T-helper 22 cell (primary cell): ENCODE data around the gene TNRC6B.
A peak's percentile ranks its signal among the peaks of the same experiment; 100 is the strongest.

Experiments
- DNase-seq: peaks from one replicate; pipeline ENCODE4 v3.0.0-alpha.2; 2020; ENCODE audit warnings: low read depth

TNRC6B gene

DNA sequence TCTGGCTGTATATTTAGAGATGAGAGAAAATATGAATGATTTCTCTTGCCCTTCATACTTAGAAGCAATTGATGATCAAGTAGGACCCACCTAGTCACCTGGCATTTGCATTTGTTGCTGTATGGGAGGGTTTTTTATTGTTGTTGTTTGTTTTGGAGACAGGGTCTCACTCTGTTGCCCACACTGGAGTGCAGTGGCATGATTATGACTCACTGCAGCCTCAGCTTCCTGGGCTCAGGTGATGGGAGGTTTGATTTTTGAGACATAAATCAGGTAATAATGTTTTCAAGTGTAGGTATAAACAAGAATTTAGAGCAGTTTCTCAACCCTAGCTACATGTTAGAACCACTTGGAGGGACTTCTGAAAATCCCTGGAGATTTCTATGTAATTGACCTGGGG is 63.0 kb downstream of the TNRC6B start:
- DNase-seq = peak; percentile 58

DNA sequence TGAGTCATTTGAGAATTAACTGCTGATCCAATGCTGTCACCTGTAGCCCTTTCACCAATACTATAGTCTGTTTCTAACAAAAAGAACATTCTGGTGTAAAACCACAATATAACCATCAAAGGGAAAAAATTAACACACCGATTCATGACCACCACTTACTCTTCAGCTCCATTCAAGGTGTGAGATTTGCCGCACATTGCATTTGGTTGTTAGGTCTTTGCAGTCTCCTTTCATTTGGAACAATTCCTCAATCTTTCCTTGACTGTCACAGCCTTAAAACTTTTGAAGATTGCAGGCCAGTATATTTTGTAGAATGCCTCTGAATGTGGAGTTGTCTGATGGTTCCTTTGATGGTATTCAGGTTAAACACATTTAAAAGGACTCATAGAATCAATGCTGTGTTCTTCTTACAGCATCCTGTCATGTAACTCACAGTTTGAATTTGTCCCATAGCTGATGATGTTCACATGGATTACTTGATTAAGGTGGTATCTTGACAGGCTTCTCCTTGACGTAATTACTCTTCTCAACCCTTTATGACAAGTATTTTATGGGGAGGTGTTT is 63.6 kb downstream of the TNRC6B start:
- DNase-seq = peak; percentile 13

DNA sequence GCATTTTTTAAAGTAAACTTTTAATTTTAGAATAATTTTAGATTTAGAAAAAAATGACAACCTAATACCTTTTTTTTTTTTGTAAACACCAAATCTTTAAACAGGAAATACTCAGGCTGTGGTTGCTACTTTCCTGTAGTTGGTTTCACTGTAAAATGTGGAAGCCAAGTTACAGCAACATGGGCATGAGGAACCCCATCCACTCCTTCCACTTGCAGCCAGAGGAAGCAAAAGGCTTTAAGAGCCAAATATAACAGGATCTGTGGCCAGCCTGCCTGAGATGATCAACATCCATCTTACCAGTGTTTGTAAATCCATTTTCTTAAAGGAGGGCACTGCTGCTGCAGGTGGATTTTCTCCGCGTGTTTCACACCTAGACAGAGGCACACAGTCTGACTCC is 66.2 kb downstream of the TNRC6B start:
- peak; percentile 13 for DNase-seq

DNA sequence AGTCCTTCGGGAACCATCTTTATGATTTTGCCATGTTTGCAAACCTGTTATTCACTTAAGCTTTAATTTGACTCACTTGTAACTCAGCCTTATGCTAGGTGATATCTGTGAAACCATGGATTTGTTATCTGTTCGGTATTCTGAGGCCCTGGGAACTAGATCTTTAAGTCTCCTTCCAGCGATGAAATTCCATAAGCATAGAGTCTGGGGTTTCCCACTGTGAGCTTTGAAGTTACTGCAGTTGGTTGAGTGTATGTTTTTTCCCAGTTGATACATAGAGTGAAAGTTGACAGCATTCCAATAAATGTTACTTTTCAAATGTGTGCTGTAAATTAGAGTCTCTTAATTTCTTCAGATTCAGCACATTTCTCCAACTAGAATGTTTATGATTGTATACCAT is 66.9 kb downstream of the TNRC6B start:
- DNase-seq = no peak

DNA sequence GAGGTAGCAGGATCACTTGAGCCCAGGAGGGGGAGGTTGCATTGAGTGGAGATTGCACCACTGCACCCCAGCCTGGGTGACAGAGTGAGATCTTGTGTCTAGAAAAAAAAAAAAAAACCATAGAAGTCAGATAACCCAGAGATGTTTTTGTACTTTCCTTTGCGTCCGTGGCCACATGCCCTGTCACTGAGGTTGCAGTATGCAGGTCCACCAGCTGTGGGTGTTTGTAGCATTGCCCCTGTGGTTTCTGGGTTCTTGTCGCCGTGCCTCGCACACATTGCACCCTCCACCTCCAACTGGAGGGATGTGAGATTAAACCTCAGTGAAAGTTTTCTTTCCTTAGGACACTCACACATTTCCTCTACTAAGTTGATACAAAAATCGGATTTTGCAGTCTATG is 70.3 kb downstream of the TNRC6B start:
- peak; percentile 64 for DNase-seq

DNA sequence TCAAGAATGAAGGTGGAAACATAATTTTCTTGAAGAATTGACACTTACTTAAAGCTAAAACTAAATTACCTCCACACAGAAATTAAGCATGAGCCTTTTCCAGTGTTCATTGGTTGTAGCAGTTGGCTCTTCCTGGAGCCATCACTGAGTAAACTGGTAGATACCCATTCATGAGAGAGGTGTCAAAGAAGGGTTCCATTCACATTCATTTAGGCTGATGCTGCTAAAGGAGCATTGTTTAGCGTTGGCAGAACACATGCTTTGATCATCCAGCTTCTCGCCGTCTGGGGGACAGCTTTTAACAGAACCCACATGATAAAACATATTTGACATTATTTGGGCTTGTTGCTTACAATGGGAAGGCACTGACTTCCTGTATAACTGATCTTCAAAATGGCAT is 71.6 kb downstream of the TNRC6B start:
- DNase-seq = no peak

DNA sequence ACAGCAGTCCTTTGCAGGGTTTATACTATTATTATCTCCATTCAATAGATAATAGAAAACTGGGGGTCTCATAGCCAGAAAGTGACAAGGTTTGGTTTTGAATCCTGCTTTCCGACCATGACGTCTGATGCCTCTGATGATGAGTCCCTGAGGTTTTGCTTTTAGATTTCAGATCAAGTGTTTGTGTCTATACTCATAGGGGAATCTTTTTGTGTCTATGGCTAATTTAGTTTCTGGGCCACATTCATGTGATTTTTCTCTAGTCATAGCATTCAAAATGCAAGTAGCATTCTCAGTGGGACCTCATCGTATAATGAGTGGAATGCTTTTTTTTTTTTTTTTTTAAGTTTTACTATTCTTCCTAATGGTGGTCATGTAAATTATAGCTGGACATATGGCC is 72.9 kb downstream of the TNRC6B start:
- no peak for DNase-seq

DNA sequence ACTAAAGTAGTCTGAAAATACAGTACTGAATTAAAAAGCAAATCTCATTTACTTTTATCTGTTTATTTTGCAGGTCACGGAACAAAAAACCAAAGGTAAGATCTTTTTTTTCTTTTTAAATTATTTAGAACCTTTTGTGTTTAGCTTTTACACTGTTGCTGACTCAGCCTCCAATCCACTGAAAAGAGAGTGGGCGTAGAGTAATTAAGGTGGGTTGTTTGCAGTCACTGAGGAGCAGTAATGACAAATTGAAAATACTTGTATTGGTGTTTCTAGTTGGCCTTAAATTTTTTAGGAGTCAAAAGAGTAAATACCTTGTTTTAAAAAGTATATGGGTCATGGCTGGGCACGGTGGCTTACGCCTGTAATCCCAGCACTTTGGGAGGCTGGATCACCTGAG is 73.4 kb downstream of the TNRC6B start:
- DNase-seq = no peak

DNA sequence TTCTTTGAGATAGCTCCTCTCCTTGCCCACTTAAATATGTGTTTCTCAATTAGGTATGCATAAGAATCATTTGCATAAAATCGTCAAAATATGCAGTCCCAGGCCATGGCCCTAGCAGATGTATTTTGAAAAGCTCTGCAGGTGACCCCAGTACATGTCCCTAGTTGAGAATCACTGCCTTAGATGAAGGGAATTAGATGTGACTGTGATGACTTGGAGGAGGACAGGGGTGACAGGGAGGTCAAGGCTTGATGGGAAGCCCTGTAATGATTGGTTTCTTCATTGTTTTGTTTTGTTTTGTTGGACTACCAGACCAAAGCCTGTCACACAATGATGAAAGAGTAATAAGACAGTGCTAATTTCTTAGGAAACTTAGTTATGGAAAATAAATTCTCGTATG is 74.4 kb downstream of the TNRC6B start:
- DNase-seq = no peak

DNA sequence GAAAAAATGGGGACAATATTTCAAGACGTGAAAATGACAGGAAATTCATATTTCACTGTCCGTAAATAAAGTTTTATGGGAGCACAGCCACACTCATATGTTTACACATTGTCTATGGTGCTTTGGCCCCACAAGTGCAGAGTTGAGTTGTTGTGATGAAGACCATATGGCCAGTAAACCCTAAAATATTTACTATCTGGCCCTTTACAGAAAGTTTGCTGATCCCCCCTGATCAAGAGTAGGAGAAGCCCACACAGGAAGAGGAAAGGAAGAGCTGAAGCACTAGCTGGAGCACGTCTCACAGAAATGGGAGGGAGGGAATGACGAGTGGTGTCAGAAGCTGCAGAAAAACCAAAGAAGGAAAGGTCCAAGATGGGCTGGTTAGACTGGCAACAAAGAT is 78.8 kb downstream of the TNRC6B start:
- DNase-seq = no peak

DNA sequence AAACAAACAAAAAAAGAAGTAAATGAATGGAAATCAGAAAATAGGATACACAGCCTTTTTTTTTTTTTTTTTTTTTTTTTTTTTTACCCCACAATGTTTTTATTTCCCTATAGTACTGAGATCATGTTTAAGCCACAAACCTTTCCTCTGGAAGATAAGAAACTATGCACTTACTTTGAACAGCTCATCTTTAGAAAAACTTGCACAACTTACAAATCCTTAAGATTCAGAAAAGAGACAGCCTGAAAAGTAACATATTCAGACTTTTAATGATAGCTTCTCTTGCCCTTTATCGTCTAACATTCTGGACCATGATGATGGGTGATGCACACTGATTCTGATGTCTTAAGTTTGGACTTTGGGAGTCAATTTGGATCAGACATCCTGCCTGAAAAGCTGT is 80.3 kb downstream of the TNRC6B start:
- DNase-seq = no peak

DNA sequence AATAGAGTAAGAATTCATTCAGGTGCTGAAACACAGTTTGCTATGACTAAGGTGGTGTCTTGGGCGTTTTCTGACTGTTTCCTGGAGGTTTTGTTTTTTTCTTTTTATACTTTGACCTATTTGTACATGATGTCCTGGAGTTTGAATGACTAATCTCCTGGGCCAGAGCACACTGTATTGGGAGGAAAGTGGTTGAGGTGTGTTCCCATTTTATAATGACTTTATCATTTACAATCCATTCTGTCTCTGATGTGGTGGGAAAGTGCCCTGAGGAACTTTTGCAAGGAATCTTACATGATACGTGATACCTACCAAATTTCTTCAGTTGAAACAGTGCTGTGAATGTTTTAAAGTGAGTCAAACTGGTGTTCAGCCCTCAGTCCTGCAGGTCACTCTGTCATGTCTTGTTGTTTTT is 80.8 kb downstream of the TNRC6B start:
- no peak for DNase-seq

DNA sequence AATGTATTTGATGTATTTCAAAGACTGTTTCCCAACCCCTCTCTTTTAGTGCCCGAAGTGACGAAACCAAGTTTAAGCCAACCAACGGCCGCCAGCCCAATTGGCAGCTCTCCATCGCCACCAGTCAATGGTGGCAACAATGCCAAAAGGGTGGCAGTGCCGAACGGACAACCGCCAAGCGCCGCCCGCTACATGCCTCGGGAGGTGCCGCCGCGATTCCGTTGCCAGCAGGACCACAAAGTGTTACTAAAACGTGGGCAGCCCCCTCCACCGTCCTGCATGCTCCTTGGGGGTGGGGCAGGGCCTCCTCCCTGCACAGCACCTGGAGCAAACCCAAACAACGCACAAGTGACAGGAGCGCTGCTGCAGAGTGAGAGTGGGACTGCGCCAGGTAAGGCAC is 84.1 kb downstream of the TNRC6B start:
- DNase-seq = no peak

DNA sequence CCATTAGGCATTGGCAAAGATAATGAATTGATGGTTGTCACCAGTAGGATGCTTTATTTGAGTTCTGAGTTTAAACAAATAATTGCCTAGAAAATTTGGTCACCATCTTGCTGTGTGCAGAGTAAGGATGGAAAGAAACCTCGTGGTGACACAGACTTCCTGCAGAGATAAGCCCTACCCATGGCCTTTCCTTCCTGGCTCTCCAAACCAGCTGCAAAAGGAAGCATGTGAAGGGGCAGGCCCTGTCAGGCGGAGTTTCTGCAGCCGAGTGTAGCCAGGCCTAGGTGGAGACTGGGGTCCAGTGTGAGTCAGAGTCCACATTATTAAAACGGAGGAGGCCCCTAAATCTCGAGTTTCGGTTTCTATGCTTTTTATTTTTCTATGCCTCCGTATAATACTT is 85.5 kb downstream of the TNRC6B start:
- DNase-seq = peak; percentile 5

DNA sequence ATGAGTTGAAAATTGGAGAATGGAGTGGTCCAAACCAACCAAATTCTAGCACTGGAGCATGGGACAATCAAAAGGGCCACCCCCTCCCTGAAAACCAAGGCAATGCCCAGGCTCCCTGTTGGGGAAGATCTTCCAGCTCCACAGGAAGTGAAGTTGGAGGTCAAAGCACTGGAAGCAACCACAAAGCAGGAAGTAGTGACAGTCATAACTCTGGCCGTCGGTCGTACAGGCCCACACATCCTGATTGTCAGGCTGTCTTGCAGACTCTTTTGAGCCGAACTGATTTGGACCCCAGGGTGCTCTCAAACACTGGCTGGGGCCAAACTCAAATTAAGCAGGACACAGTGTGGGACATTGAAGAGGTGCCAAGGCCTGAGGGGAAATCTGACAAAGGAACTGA is 88.1 kb downstream of the TNRC6B start:
- DNase-seq = no peak

DNA sequence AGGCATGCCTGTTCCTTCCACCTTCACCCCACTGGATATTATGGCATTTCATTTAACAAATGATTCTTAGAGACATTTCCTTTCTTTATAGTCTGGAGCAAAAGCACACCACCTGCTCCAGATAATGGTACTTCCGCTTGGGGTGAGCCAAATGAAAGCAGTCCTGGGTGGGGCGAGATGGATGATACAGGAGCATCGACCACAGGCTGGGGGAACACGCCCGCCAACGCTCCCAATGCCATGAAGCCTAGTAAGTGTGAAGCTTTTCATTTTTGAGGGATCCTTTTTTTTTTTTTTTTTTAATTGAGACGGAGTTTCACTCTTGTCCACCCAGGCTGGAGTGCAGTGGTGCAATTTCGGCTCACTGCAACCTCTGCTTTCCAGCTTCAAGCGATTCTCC is 92.3 kb downstream of the TNRC6B start:
- DNase-seq = no peak

DNA sequence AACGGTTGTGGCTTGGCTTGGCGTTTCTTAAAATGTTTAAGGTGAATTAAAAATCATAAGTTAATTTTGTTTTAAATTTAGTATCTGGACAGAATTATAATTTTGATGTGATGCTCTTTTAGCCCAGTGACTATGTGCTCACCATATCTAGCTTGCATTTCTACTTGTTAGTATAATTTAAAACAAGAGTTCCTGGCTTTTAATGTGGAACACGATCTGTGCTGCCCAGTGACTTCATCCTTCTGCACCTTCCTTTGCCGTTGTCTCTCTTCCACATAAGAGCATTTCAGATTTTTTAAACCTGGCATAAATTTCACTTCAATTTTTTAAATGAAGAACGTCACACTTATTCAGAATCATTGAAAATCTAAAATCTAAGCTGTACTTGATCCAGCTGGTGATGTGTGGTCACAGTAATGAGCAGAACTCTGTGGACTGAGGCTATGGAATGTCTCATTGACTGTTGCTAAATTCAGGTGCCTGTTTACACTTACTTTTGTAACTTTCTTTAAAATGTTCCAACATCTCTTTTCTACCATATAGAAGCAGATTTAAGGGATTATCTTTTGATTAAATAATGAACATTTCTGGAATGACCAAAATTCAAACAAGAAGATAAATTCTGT is 93.1 kb downstream of the TNRC6B start:
- DNase-seq = no peak

DNA sequence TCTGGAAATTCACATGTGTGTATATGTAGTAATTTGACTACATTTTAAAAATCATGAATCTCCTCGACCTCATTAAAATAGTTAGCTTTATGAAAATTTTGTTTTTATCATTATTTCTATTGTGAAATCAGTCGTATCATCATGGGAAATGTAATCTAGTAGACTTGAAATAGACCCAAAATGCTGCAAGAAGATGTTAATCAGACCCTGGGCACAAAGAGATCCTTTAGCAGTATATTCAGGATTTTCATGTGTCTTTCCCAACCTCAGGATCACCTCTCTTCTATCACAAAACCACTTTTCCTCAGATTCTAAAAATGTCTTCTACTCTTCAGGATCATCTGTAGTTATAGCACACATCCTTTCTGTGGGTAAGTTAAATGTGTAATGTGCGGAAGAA is 93.7 kb downstream of the TNRC6B start:
- no peak for DNase-seq

DNA sequence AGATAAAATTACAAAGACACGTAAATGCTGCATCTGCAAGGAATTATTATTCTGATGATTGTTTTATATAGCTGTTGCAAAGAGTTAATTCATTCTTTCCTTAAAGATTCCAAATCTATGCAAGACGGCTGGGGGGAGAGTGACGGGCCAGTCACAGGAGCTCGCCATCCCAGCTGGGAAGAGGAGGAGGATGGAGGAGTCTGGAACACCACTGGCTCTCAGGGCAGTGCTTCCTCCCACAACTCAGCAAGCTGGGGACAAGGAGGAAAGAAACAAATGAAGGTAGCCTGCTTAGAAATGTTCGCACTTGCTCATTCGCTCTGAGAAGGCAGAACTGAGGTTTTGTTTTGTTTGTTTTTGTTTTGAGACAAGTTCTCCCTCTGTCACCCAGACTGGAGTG is 95.6 kb downstream of the TNRC6B start:
- no peak for DNase-seq

DNA sequence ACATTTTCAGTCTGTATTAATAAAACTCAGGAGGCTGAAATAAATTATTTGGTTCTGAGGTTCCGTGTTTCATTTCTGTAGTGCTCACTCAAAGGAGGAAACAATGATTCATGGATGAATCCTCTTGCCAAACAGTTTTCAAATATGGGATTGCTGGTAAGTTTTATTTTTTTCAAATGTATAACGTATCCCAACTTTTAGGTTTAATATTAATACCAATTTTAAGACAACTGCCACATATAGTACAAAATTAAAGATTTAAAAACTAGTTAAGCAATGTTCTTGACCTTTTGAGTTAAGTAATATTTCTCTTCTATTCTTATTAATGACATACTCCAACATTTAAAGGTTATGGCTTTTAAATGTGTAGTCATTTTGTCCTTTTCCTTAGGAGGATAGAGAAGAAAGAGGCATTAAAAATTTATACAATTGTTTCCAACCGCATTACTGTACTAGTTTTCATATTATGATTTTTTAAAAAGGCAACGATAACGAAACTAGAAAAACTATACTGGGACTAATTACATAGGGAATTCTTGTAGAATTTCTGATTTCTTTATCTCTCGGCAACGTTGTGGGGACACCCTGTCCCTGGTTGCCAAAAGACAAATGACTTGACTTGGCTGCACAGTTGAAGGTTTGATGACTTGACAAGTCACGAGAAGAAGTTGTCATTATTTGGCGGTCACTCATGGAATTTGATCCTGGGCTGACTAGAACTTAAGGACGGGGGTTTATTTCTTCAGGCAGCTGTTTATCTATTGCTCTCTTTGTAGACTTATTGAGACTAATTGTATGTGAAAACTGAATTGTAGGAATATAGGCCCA is 99.5 kb downstream of the TNRC6B start:
- no peak for DNase-seq

DNA sequence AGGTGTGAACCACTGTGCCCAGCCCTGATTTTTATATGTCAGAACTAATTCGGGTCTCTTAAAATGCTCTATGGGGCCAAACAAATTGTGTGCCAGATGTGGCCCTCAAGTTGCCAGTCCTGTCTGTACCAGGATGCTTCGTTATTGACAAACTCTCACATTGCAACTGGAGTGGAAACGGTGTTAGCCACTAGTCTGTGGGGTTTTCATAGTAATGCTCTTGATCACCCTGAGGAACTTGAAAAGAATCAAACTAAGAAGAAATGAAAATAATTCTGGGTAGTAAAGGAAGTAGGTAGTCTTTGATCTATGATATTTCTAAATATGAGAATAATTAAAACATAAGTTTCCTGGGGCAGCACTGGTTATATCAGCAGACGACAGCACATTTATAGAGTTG is 101.3 kb downstream of the TNRC6B start:
- no peak for DNase-seq

DNA sequence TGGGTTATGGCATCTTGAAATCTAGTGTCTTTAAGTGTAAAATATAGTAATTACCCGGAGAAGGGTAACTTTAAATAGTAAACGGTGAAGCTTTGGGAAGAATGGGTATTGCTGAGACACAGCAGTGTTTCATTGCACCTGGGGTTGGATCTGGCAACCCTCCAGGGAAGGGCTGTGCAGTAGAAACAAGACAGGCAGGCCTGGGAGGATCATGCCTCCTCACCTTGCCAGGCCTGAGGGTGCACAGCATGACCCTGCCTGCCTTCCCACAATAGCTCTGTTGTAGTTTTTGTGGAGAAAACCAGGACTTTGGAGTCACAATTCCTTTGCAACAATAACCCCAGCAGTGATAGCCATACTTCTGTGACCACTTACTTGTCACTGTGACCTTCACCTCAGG is 104.0 kb downstream of the TNRC6B start:
- no peak for DNase-seq

DNA sequence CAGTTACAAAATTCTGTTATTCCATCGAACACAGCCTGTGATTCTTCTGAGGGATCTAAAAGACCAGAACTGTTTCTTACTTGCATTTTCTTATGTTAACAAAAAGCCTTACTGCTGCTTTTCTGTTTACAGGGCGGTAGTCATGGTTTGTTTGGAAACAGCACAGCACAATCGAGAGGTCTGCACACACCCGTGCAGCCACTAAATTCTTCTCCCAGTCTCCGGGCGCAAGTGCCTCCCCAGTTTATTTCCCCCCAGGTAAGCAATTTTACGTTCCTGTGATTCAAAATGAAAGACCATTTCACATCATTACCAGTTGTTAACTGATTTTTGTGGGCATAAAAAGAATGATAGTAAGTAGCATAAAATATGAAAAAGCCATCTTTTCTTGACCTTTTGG is 107.8 kb downstream of the TNRC6B start:
- DNase-seq = no peak

DNA sequence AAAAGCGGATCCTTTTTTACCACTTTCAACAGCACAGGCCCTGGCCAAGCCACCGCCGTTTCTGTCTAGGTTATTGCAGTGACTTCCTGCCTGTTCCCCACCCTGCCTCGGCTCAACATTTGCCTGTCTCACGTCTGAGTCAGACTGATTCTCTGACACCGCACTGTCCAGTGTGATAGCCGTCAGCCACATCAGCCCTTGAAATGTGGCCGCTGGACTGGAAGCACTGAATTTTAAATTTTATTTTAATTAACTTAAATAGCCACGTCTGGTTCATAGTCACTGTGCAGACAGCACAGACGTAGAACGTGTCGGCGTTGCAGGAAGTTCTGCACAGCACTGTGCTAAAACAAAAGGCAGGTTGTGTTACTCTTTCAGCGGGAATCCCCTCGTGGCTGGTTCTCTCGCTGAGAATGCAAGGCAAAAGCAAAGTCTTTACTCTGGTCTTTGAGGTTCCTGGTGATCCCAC is 112.3 kb downstream of the TNRC6B start:
- DNase-seq = peak; percentile 64
